GM23338 (cell line): ENCODE measurements around the gene FER.
A peak's percentile ranks its signal among the peaks of the same experiment; 100 is the strongest.

ENCODE experiments used
- CREB1 ChIP-seq: fragments of 250-450 bp; sonication (Bioruptor Pico); IDR thresholded peaks from 2 replicates; pipeline ENCODE4 v1.5.0; 2020; ENCODE audit warnings: low read depth, mild to moderate bottlenecking, moderate library complexity
- EZH2 ChIP-seq: fragments of 200-600 bp; sonication (generic); IDR thresholded peaks from one replicate; pipeline ENCODE4 v1.8.0; 2017; ENCODE audit warnings: antibody characterized with exemption, mild to moderate bottlenecking, low read depth; ENCODE audit not compliant: unreplicated experiment
- EZH2phosphoT487 ChIP-seq: fragments of 200-600 bp; sonication (generic); IDR thresholded peaks from one replicate; pipeline ENCODE4 v1.8.1; 2018; ENCODE audit warnings: antibody characterized with exemption; ENCODE audit not compliant: unreplicated experiment
- JUNB ChIP-seq: IDR thresholded peaks from one replicate; pipeline ENCODE4 v1.6.1; 2016; ENCODE audit warnings: antibody characterized with exemption; ENCODE audit not compliant: unreplicated experiment
- NANOG ChIP-seq: IDR thresholded peaks from 2 replicates; pipeline ENCODE4 v1.6.1; 2016; ENCODE audit warnings: antibody characterized with exemption, borderline replicate concordance
- POLR2AphosphoS5 ChIP-seq: IDR thresholded peaks from 2 replicates; pipeline ENCODE4 v1.6.1; 2016; ENCODE audit warnings: antibody characterized with exemption, low read depth
- REST ChIP-seq: IDR thresholded peaks from one replicate; pipeline ENCODE4 v1.6.1; 2018; ENCODE audit warnings: antibody characterized with exemption; ENCODE audit not compliant: unreplicated experiment
- STAT1 ChIP-seq: IDR thresholded peaks from one replicate; pipeline ENCODE4 v1.6.1; 2016; ENCODE audit warnings: antibody characterized with exemption; ENCODE audit not compliant: unreplicated experiment
- ZNF331 ChIP-seq: fragments of 250-450 bp; sonication (Bioruptor Pico); IDR thresholded peaks from 2 replicates; pipeline ENCODE4 v1.5.0; 2020; ENCODE audit warnings: low read depth, mild to moderate bottlenecking, moderate library complexity
- TF ChIP-seq, protein P1 (sequence below), 2 experiments: fragments of 200-600 bp in 1 of 2; sonication (generic) in 1 of 2; conservative IDR thresholded peaks; 2 replicates each; pipeline versions ENCODE4 v1.5.1 to v1.6.1; 2016 to 2017; ENCODE audit warnings: antibody characterized with exemption in 2 of 2, low read depth in 2 of 2, mild to moderate bottlenecking in 2 of 2, moderate library complexity in 1 of 2
- TF ChIP-seq, protein P2 (sequence below): IDR thresholded peaks from 2 replicates; pipeline ENCODE4 v1.6.1; 2016; ENCODE audit warnings: antibody characterized with exemption
- TF ChIP-seq, protein P3 (sequence below): fragments of 250-450 bp; sonication (Bioruptor Pico); IDR thresholded peaks from 2 replicates; pipeline ENCODE4 v1.5.0; 2020; ENCODE audit warnings: mild to moderate bottlenecking, moderate library complexity

DNA sequence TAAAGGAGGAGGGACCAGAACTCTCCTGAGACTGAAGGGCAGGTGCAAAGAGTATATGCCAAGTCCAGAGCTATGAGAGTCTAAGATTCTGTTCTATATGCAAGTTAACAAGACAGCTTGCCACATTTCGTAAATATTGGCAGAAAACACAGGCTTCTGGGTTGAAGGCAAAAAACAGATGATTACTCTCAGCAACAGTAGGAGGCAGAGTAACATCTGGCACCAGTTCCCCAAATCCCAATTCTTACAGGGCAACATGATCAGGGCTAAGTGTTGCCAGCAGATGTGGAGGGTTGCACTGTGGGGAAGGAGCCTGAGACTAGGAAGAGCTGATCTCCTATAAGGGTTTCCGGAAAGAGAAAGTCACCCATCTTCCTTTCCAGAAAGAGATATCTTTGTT is 482.7 kb downstream of the FER start:
- TF ChIP-seq EZH2 (no peak), POLR2AphosphoS5 (no peak), ZNF331 (CRISPR knock-in tag) (no peak), CREB1 (no peak), STAT1 (no peak), REST (no peak), JUNB (no peak), EZH2phosphoT487 (no peak), NANOG (no peak)
- TF ChIP-seq, protein P1, sequence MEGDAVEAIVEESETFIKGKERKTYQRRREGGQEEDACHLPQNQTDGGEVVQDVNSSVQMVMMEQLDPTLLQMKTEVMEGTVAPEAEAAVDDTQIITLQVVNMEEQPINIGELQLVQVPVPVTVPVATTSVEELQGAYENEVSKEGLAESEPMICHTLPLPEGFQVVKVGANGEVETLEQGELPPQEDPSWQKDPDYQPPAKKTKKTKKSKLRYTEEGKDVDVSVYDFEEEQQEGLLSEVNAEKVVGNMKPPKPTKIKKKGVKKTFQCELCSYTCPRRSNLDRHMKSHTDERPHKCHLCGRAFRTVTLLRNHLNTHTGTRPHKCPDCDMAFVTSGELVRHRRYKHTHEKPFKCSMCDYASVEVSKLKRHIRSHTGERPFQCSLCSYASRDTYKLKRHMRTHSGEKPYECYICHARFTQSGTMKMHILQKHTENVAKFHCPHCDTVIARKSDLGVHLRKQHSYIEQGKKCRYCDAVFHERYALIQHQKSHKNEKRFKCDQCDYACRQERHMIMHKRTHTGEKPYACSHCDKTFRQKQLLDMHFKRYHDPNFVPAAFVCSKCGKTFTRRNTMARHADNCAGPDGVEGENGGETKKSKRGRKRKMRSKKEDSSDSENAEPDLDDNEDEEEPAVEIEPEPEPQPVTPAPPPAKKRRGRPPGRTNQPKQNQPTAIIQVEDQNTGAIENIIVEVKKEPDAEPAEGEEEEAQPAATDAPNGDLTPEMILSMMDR (conservative IDR thresholded peaks at IDR 0.05; ENCODE audit: low read depth in 2 of 2), result peak in 1 of 2 experiments; percentile 43; a peak in 2 of 4 replicates
- TF ChIP-seq, protein P2, sequence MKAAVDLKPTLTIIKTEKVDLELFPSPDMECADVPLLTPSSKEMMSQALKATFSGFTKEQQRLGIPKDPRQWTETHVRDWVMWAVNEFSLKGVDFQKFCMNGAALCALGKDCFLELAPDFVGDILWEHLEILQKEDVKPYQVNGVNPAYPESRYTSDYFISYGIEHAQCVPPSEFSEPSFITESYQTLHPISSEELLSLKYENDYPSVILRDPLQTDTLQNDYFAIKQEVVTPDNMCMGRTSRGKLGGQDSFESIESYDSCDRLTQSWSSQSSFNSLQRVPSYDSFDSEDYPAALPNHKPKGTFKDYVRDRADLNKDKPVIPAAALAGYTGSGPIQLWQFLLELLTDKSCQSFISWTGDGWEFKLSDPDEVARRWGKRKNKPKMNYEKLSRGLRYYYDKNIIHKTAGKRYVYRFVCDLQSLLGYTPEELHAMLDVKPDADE, result no peak
- TF ChIP-seq, protein P3, sequence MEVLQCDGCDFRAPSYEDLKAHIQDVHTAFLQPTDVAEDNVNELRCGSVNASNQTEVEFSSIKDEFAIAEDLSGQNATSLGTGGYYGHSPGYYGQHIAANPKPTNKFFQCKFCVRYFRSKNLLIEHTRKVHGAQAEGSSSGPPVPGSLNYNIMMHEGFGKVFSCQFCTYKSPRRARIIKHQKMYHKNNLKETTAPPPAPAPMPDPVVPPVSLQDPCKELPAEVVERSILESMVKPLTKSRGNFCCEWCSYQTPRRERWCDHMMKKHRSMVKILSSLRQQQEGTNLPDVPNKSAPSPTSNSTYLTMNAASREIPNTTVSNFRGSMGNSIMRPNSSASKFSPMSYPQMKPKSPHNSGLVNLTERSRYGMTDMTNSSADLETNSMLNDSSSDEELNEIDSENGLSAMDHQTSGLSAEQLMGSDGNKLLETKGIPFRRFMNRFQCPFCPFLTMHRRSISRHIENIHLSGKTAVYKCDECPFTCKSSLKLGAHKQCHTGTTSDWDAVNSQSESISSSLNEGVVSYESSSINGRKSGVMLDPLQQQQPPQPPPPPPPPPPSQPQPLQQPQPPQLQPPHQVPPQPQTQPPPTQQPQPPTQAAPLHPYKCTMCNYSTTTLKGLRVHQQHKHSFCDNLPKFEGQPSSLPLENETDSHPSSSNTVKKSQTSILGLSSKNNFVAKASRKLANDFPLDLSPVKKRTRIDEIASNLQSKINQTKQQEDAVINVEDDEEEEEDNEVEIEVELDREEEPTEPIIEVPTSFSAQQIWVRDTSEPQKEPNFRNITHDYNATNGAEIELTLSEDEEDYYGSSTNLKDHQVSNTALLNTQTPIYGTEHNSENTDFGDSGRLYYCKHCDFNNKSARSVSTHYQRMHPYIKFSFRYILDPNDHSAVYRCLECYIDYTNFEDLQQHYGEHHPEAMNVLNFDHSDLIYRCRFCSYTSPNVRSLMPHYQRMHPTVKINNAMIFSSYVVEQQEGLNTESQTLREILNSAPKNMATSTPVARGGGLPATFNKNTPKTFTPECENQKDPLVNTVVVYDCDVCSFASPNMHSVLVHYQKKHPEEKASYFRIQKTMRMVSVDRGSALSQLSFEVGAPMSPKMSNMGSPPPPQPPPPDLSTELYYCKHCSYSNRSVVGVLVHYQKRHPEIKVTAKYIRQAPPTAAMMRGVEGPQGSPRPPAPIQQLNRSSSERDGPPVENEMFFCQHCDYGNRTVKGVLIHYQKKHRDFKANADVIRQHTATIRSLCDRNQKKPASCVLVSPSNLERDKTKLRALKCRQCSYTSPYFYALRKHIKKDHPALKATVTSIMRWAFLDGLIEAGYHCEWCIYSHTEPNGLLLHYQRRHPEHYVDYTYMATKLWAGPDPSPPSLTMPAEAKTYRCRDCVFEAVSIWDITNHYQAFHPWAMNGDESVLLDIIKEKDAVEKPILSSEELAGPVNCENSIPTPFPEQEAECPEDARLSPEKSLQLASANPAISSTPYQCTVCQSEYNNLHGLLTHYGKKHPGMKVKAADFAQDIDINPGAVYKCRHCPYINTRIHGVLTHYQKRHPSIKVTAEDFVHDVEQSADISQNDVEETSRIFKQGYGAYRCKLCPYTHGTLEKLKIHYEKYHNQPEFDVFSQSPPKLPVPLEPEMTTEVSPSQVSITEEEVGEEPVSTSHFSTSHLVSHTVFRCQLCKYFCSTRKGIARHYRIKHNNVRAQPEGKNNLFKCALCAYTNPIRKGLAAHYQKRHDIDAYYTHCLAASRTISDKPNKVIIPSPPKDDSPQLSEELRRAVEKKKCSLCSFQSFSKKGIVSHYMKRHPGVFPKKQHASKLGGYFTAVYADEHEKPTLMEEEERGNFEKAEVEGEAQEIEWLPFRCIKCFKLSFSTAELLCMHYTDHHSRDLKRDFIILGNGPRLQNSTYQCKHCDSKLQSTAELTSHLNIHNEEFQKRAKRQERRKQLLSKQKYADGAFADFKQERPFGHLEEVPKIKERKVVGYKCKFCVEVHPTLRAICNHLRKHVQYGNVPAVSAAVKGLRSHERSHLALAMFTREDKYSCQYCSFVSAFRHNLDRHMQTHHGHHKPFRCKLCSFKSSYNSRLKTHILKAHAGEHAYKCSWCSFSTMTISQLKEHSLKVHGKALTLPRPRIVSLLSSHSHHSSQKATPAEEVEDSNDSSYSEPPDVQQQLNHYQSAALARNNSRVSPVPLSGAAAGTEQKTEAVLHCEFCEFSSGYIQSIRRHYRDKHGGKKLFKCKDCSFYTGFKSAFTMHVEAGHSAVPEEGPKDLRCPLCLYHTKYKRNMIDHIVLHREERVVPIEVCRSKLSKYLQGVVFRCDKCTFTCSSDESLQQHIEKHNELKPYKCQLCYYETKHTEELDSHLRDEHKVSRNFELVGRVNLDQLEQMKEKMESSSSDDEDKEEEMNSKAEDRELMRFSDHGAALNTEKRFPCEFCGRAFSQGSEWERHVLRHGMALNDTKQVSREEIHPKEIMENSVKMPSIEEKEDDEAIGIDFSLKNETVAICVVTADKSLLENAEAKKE (CRISPR knock-in tag), result no peak
